WTC11 (cell line): ENCODE measurements around the gene FAM193A.

ENCODE experiments used
- ETV6 ChIP-seq: sonication (generic); formaldehyde crosslinking; IDR thresholded peaks from 2 replicates; pipeline ENCODE4 v1.8.1; 2022; ENCODE audit warnings: mild to moderate bottlenecking, missing genetic modification reagents
- FOXK1 ChIP-seq: sonication (generic); formaldehyde crosslinking; IDR thresholded peaks from 2 replicates; pipeline ENCODE4 v1.8.0; 2022; ENCODE audit warnings: mild to moderate bottlenecking, moderate library complexity, missing genetic modification reagents
- NR1H2 ChIP-seq: sonication (generic); formaldehyde crosslinking; IDR thresholded peaks from 2 replicates; pipeline ENCODE4 v1.9.0; 2021; ENCODE audit warnings: mild to moderate bottlenecking, moderate library complexity, missing genetic modification reagents
- SMAD4 ChIP-seq: sonication (generic); formaldehyde crosslinking; IDR thresholded peaks from 2 replicates; pipeline ENCODE4 v1.8.0; 2022; ENCODE audit warnings: mild to moderate bottlenecking, missing genetic modification reagents
- TEAD4 ChIP-seq: sonication (generic); formaldehyde crosslinking; IDR thresholded peaks from 2 replicates; pipeline ENCODE4 v1.8.0; 2022; ENCODE audit warnings: mild to moderate bottlenecking, missing genetic modification reagents
- TF ChIP-seq, protein P1 (sequence below): fragments of 200-600 bp; IDR thresholded peaks from 2 replicates; pipeline ENCODE4 v1.8.0; 2022; ENCODE audit warnings: antibody characterized with exemption
- TF ChIP-seq, protein P2 (sequence below): sonication (generic); formaldehyde crosslinking; IDR thresholded peaks from 2 replicates; pipeline ENCODE4 v1.8.1; 2023; ENCODE audit warnings: mild to moderate bottlenecking, missing genetic modification reagents, moderate library complexity
- TF ChIP-seq, protein P3 (sequence below): sonication (generic); formaldehyde crosslinking; IDR thresholded peaks from 2 replicates; pipeline ENCODE4 v1.8.0; 2022; ENCODE audit warnings: mild to moderate bottlenecking, missing genetic modification reagents

DNA sequence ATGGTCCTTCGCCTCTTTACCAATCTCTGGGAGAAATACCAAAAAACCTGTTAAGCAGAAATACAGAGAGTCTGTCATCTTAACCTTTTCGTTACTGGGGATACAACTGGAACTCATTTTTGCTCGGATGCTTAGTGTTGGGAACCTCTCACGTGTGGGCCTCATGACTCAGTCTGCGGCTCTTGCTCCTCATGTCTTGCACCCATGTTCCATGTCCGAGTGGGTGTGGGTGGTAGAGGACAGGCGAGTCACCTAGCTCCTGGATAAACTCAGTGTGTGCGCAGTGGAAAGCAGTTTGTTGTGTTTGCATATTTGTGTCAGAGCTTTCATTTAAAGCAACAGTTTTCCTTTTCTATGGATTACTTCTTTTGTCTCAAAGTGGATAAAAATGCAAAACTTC, 149.1 kb downstream of the FAM193A start:
- TF ChIP-seq, protein P1, sequence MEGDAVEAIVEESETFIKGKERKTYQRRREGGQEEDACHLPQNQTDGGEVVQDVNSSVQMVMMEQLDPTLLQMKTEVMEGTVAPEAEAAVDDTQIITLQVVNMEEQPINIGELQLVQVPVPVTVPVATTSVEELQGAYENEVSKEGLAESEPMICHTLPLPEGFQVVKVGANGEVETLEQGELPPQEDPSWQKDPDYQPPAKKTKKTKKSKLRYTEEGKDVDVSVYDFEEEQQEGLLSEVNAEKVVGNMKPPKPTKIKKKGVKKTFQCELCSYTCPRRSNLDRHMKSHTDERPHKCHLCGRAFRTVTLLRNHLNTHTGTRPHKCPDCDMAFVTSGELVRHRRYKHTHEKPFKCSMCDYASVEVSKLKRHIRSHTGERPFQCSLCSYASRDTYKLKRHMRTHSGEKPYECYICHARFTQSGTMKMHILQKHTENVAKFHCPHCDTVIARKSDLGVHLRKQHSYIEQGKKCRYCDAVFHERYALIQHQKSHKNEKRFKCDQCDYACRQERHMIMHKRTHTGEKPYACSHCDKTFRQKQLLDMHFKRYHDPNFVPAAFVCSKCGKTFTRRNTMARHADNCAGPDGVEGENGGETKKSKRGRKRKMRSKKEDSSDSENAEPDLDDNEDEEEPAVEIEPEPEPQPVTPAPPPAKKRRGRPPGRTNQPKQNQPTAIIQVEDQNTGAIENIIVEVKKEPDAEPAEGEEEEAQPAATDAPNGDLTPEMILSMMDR: no peak
- TF ChIP-seq FOXK1 (no peak), NR1H2 (CRISPR knock-in tag) (no peak), TEAD4 (CRISPR knock-in tag) (no peak), ETV6 (CRISPR knock-in tag) (no peak), SMAD4 (CRISPR knock-in tag) (no peak)
- TF ChIP-seq, protein P2, sequence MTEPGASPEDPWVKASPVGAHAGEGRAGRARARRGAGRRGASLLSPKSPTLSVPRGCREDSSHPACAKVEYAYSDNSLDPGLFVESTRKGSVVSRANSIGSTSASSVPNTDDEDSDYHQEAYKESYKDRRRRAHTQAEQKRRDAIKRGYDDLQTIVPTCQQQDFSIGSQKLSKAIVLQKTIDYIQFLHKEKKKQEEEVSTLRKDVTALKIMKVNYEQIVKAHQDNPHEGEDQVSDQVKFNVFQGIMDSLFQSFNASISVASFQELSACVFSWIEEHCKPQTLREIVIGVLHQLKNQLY (CRISPR knock-in tag): no peak
- TF ChIP-seq, protein P3, sequence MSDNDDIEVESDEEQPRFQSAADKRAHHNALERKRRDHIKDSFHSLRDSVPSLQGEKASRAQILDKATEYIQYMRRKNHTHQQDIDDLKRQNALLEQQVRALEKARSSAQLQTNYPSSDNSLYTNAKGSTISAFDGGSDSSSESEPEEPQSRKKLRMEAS: no peak
